HEK293T (cell line): ENCODE data around the gene ASPHD1.
"Not testable (repeated sequence)": the region's sequence is repeated elsewhere in the genome, so short reads cannot be mapped to it uniquely, and the experiment has no call there.

Source experiments
- CTCF ChIA-PET: fragments of 350-600 bp; formaldehyde crosslinking; extraction: SDS; loops from one replicate; lab custom pipeline; 2021; ENCODE audit warnings: antibody characterized with exemption, inconsistent platforms; lab: Yijun Ruan, JAX
- POLR2A ChIA-PET: fragments of 350-600 bp; formaldehyde crosslinking; extraction: SDS; loops from one replicate; lab custom pipeline; 2020; ENCODE audit warnings: antibody characterized with exemption, inconsistent platforms; lab: Yijun Ruan, JAX
- DNase-seq: peaks from one replicate; pipeline ENCODE4 v3.0.0; 2012; ENCODE audit warnings: mixed read lengths; ENCODE audit errors: extremely low spot score
- ARNT ChIP-seq: fragments of 450-650 bp; IDR thresholded peaks from 2 replicates; pipeline ENCODE4 v1.6.1; 2017; ENCODE audit warnings: mild to moderate bottlenecking
- BHLHE40 ChIP-seq: fragments of 450-650 bp; IDR thresholded peaks from 2 replicates; pipeline ENCODE4 v1.6.1; 2016; ENCODE audit warnings: mild to moderate bottlenecking, moderate library complexity, borderline replicate concordance
- CTBP1 ChIP-seq: fragments of 450-650 bp; IDR thresholded peaks from 2 replicates; pipeline ENCODE4 v1.6.1; 2016; ENCODE audit warnings: borderline replicate concordance
- ELF4 ChIP-seq: fragments of 450-650 bp; IDR thresholded peaks from 2 replicates; pipeline ENCODE4 v1.6.1; 2017; ENCODE audit warnings: antibody characterized with exemption
- FOXA1 ChIP-seq: fragments of 450-650 bp; IDR thresholded peaks from 2 replicates; pipeline ENCODE4 v1.6.1; 2016; ENCODE audit warnings: mild to moderate bottlenecking
- FOXK2 ChIP-seq: fragments of 450-650 bp; IDR thresholded peaks from 2 replicates; pipeline ENCODE4 v1.6.1; 2016; ENCODE audit warnings: mild to moderate bottlenecking
- FOXM1 ChIP-seq: fragments of 450-650 bp; IDR thresholded peaks from 2 replicates; pipeline ENCODE4 v1.6.1; 2017; ENCODE audit warnings: mild to moderate bottlenecking, borderline replicate concordance
- HDGF ChIP-seq: fragments of 450-650 bp; IDR thresholded peaks from 2 replicates; pipeline ENCODE4 v1.6.1; 2017; ENCODE audit warnings: antibody characterized with exemption, borderline replicate concordance
- L3MBTL2 ChIP-seq: fragments of 450-650 bp; conservative IDR thresholded peaks from 2 replicates; pipeline ENCODE4 v1.6.1; 2016; ENCODE audit warnings: mild to moderate bottlenecking
- LEF1 ChIP-seq: fragments of 450-650 bp; IDR thresholded peaks from 2 replicates; pipeline ENCODE4 v1.6.1; 2017; ENCODE audit warnings: mild to moderate bottlenecking, borderline replicate concordance
- NFRKB ChIP-seq: fragments of 450-650 bp; IDR thresholded peaks from 2 replicates; pipeline ENCODE4 v1.6.1; 2016; ENCODE audit warnings: mild to moderate bottlenecking, moderate library complexity
- SP1 ChIP-seq: fragments of 450-650 bp; IDR thresholded peaks from 2 replicates; pipeline ENCODE4 v1.6.1; 2017
- SUZ12 ChIP-seq: fragments of 450-650 bp; IDR thresholded peaks from 2 replicates; pipeline ENCODE4 v1.6.1; 2016; ENCODE audit warnings: mild to moderate bottlenecking
- TARDBP ChIP-seq: fragments of 450-650 bp; IDR thresholded peaks from 2 replicates; pipeline ENCODE4 v1.6.1; 2016
- ZNF384 ChIP-seq: fragments of 450-650 bp; IDR thresholded peaks from 2 replicates; pipeline ENCODE4 v1.6.1; 2016
- TF ChIP-seq, protein P1 (sequence below): fragments of 450-650 bp; IDR thresholded peaks from 2 replicates; pipeline ENCODE4 v1.6.1; 2016

Gene ASPHD1

DNA sequence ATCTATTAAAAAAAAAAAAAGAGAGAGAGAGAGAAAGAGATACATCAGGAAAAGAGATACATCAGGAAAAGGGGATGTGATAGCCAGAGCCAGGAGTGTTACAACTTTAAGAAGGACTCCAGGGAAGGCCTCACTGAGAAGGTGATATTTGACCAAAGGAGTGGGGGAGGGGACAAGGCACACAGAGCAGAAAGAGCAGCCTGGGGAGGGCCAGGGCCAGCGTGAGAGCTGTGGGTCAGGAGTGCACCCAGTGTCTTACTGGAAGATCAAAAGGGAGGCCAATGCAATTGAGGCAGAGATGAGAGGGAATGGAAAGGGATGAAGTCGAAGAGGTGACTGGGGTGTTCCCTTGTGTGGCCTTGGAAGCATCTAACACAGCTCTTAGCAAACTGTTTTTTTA, 7.7 kb downstream of the ASPHD1 start:
- ChIA-PET CTCF (interaction anchor here (0.6 kb wide), 1 partner anchor 50 kb away, joined by 4 read pairs; no protein-coding TSS in a partner anchor), POLR2A (interaction anchor here (2.7 kb wide), 1 partner anchor 8 kb away, joined by 13 read pairs; the partner anchor contains the start of genes ASPHD1 and SEZ6L2)
- peak; percentile 5 for DNase-seq
- TF ChIP-seq, protein P1, sequence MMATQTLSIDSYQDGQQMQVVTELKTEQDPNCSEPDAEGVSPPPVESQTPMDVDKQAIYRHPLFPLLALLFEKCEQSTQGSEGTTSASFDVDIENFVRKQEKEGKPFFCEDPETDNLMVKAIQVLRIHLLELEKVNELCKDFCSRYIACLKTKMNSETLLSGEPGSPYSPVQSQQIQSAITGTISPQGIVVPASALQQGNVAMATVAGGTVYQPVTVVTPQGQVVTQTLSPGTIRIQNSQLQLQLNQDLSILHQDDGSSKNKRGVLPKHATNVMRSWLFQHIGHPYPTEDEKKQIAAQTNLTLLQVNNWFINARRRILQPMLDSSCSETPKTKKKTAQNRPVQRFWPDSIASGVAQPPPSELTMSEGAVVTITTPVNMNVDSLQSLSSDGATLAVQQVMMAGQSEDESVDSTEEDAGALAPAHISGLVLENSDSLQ = no peak
- no peak for TF ChIP-seq SUZ12
- TF ChIP-seq FOXK2 = no peak
- no peak for TF ChIP-seq FOXM1
- TF ChIP-seq BHLHE40 = no peak
- TF ChIP-seq CTBP1 = no peak
- TF ChIP-seq NFRKB = no peak
- no peak for TF ChIP-seq ARNT
- TF ChIP-seq HDGF = no peak
- no peak for TF ChIP-seq ELF4
- no peak for TF ChIP-seq SP1
- TF ChIP-seq LEF1 = no peak

DNA sequence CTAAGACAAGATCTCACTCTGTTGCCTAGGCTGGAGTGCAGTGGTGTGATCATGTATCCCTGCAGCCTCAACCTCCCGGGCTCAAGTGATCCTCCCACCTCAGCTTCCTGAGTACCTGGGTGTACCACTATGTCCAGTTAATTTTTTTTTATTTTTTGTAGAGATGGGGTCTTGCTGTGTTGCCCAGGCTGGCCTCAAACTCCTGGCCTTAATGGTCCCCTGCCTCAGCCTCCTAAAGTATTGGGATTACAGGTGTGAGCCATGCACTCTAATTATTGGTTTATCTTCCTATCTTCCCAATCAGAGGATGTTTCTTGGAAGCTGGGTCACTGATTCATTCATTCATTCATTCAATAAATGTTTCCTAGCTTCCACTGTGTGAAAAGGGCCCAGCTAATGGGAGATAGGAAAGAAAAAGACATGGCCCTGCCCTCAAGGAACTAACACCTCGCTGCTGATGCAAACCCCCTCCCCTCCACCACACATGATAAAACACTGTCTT, 8.5 kb downstream of the ASPHD1 start:
- DNase-seq = no peak
- ChIA-PET POLR2A (interaction anchor here (0.8 to 2.7 kb wide), 3 partner anchors 9 to 53 kb away, joined by 3 to 13 read pairs (median 5); partner anchors contain the start of genes ASPHD1, KCTD13, SEZ6L2 and TMEM219), CTCF (interaction anchor here (0.7 to 0.9 kb wide), 2 partner anchors 123 to 1077 kb away, joined by 3 read pairs; no protein-coding TSS in a partner anchor)
- TF ChIP-seq CTBP1 (no peak), LEF1 (no peak), NFRKB (no peak), ARNT (no peak), HDGF (no peak), ZNF384 (no peak), ELF4 (no peak), SUZ12 (no peak), FOXA1 (no peak), SP1 (no peak), TARDBP (no peak), FOXK2 (no peak), FOXM1 (no peak), L3MBTL2 (no peak), BHLHE40 (no peak)
- TF ChIP-seq, protein P1 = no peak

DNA sequence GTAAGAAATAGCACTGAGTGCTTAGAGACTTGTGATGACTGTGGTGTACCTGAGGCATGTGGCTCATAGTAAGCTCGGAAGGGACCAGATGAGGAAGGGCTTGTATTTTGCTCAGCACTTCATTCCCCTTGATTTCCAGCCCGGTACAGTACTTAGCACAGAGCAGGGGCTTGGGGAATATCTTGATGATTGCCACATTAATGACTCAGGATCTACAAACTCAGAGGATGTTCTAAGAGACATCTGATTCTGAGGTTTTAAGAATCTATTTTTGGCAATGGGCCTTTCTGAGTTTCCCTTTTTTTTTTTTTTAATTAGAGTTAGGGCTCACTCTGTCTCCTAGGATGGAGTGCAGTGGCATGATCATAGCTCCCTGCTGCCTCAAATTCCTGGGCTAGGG, 9.1 kb downstream of the ASPHD1 start:
- ChIA-PET POLR2A (interaction anchor here (0.7 to 2.7 kb wide), 4 partner anchors 9 to 64 kb away, joined by 3 to 13 read pairs (median 4); partner anchors contain the start of genes ASPHD1, KCTD13, SEZ6L2 and TAOK2), CTCF (interaction anchor here (0.7 to 0.9 kb wide), 2 partner anchors 123 to 1076 kb away, joined by 3 read pairs; no protein-coding TSS in a partner anchor)
- peak; percentile 5 for DNase-seq
- no peak for TF ChIP-seq TARDBP
- TF ChIP-seq, protein P1 = no peak
- no peak for TF ChIP-seq L3MBTL2
- TF ChIP-seq CTBP1 = no peak
- no peak for TF ChIP-seq ARNT
- TF ChIP-seq ELF4 = no peak
- TF ChIP-seq ZNF384 = no peak
- no peak for TF ChIP-seq HDGF
- TF ChIP-seq SP1 = no peak
- no peak for TF ChIP-seq FOXA1

DNA sequence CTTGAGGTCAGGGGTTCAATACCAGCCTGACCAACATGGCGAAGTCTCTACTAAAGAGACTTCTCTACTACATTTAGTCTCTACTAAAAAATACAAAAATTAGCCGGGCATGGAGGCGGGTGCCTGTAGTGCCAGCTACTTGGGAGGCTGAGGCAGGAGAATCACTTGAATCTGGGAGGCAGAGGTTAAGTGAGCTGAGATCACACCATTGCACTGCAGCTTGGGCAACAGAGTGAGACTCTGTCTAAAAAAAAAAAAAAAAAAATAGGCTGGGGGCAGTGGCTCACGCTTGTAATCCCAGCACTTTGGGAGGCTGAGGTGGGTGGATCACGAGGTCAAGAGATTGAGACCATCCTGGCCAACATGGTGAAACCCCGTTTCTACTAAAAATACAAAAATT, 9.6 kb downstream of the ASPHD1 start:
- DNase-seq = not testable (repeated sequence)
- CTCF ChIA-PET = interaction anchor here (0.9 kb wide), 1 partner anchor 122 kb away, joined by 3 read pairs; no protein-coding TSS in a partner anchor
- POLR2A ChIA-PET = interaction anchor here (0.7 to 2.9 kb wide), 4 partner anchors 10 to 64 kb away, joined by 3 to 17 read pairs (median 8); partner anchors contain the start of genes ASPHD1, KCTD13, SEZ6L2 and TAOK2

DNA sequence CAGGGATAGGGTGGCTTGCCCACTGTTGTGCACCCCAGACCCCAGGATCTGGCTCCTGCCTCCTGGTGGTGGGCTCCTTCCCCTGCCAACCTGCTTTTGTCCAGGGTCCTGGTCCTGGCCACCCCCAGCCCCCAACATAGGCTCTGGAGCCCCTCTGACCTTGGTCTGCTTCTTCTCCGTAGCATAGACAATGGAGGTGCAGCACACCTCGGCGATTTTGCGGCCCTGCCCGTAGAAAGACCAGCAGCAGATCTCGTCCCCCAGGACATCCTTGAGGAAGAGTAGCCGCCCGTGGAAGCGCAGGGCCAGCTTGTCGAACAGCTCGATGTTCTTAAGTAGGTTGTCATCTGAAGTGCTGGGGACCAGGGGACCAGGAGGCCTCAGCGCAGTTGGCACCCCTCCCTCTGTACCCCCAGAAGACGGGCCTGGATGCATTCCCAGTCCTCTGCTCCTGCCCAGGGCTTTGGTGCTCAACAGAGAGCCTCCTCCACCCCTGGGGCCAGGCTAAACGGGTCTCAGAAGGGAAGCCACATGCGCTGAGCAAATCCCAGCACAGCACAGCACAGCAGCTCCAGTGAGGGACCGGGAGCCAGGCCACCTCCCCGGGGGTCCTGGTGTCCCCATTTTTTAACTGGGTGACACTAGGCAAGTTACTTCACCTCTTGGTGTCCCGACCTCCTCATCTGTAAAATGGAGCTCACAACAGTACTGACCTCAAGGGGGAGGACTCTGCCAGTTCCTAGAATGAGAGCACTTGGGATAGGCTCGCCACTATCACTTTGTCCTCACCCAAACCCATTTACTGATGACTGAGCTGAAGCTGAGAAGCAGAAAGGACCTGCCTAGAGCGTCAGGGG, 10.8 kb downstream of the ASPHD1 start:
- TF ChIP-seq CTBP1 = no peak
- no peak for TF ChIP-seq SUZ12
- no peak for TF ChIP-seq FOXK2
- TF ChIP-seq FOXM1 = no peak
- no peak for TF ChIP-seq HDGF
- no peak for TF ChIP-seq L3MBTL2
- peak; percentile 6 for DNase-seq
- ChIA-PET CTCF (interaction anchor here (1.4 kb wide), 1 partner anchor 11 kb away, joined by 4 read pairs; the partner anchor contains the start of genes ASPHD1 and SEZ6L2), POLR2A (interaction anchor here (0.7 to 2.9 kb wide), 2 partner anchors 15 to 51 kb away, joined by 3 to 17 read pairs; partner anchors contain the start of genes KCTD13 and TMEM219)
